Fibroblast of upper back skin (primary cell): ENCODE measurements around the gene WNT11.

Experiments used
- DNase-seq: peaks from one replicate; pipeline ENCODE4 v3.0.0-alpha.2; 2013

Gene WNT11

DNA sequence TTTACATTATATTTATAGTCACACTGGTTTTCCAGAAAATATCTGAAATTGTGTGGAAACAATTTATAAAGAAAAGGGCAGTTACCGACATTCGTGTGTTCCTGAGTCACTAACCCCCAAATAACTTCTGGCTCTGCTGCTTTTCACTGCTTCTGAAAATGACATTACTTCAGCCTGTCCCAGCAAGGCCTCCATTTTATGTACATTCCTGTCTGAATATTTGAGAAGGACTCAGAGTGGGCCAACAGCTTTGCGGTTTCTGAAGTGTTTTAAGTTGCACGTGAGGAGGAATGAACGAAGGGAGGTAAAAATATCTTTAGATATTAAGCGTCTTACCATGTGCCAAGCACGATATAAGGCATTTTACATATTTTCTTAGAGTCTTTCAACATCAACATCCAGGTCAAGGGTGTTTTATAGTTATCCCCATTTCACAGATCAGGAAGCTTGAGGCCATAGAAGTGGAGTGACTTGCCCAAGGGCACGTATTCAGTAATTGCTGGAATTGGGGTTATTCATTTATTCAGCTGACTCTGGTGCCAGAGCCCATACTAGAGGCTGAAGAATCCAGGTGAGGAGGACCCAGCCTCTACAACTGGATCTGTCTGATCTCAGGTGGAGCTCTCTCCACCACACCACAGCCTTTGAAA lies 30.8 kb upstream of the WNT11 start:
- peak; percentile 36 for DNase-seq

DNA sequence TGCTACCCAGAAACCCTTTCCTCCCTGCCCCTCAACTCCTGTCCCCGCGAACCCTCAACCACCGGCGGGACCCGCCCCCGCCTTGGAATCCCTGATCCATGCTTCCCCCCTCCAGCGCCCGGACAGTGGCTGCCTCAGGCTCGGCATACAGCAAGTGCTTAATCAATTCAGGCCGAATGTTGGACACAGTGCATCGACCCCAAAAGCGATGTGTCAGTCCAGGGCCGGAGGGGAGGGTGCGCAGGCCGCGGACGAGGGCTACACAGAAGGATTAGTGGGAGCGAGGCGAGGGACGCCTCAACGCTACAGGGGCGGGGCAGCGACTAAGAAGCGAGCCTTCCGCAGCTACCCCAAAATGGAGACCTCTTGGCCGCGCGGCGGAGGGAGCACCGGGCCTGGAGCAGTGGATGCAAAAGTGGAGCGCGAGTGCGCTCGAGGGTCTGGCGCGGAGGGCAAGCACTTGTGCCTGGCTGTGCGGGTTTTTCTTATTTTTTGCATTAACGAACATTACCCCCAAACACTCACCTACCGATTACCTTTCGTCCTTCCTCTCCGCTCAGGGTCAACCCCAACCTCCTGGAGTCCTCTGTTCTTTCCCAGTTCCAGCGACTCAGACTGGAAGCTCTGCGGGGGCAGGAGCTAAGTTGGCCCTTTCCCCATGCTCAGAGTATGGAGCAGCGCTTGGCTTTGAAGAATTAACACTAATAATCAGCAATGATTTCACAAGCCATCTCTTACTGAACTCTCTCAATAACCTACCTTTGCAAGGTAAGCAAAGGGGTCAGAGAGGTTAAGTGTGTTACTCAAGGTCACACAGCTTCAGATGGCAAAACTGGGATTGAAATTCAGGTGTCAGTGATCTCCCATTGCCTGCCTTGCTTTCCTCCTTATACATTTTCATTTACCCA lies 30.0 kb upstream of the WNT11 start:
- peak; percentile 49 for DNase-seq

GRCh38 chr11:76235233-76236091 lies 29.2 kb upstream of the WNT11 start:
- DNase-seq = peak; percentile 93

DNA sequence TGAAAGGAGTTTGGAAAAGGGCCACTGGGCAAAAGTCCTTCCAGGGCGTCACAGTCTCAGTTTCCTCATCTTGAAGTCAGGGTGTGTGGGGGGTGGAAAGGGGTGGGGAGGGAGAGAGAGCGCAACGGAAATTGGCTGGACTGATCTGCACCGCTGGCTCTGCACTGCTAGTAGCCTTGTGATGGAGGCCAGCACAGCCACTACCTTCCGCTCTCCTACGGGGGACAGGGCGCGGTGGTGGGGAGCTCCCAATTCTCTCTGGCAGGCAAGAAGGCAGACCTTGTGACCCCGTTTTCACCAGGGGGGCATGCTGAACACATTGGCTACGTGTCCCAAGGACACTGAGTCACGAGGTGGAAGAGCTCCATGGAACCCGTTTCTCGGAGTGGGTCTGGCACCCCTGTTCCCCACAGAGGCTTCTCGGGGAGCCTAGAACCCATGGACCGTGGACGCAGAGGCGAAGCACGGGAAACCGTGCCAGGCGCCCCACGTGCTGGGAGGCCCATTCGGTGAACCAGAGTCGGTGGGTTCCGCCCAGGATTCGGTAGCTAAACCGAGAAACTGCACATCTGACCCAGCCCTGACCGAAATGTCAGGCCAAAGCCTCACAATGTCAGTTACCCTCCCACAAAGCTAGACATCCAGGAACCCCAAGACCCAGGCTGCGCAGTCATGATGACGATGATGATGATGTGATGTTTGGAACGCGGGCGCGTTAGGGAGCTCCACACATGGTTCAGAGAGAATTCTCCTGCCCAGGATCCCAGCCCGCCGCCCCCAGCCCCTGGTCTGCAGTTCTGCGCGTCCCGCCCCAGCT lies 28.3 kb upstream of the WNT11 start:
- DNase-seq = peak; percentile 52

DNA sequence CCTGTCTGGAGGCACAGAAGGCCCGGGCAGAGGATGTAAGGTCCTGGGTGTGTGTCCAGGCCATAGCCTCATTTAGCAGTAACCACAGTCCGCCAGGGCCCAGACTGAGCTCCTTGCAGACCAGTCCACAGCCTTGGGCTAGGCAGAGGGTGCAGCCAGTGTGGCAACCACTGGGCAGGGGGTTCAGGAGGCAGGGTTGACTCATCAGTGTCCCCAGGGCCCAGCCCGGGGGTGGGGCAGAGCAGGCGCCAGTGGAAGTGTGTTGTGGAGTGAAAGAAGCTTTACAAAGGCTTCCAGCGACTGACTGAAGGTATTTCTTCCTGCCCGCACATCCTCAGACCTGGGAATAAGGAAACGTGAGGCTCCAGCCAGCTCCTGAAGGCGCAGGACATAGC lies 27.7 kb upstream of the WNT11 start:
- DNase-seq = peak; percentile 32

GRCh38 chr11:76233196-76233921 lies 27.1 kb upstream of the WNT11 start:
- DNase-seq = no peak

GRCh38 chr11:76232026-76232665 lies 25.8 kb upstream of the WNT11 start:
- no peak for DNase-seq

- no peak for DNase-seq
These were observed 24.9 kb upstream of the WNT11 start for GRCh38 chr11:76231121-76231738.

DNA sequence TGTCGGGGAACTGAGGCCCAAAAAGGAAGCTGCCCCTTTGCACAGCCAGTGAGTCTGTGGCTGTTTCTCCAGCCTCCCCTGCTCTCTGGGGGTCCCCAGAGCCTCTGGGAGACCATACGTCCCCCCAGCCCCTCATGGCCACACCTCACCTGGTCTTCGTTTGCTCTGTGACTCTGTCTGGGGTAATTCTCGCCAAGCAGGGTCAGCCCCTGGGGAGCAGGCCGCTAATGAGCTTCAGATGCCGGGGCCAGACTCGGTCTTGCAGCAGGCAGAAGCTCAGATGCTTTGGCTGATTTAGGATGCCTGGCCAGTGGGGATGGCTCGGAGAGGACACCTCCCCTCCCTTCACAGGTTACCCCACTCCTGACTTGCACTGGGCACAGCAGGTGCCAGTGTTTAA lies 24.1 kb upstream of the WNT11 start:
- DNase-seq = no peak

GRCh38 chr11:76229690-76230240 lies 23.5 kb upstream of the WNT11 start:
- no peak for DNase-seq

- DNase-seq = no peak
These were observed 22.5 kb upstream of the WNT11 start for GRCh38 chr11:76228875-76229149.

DNA sequence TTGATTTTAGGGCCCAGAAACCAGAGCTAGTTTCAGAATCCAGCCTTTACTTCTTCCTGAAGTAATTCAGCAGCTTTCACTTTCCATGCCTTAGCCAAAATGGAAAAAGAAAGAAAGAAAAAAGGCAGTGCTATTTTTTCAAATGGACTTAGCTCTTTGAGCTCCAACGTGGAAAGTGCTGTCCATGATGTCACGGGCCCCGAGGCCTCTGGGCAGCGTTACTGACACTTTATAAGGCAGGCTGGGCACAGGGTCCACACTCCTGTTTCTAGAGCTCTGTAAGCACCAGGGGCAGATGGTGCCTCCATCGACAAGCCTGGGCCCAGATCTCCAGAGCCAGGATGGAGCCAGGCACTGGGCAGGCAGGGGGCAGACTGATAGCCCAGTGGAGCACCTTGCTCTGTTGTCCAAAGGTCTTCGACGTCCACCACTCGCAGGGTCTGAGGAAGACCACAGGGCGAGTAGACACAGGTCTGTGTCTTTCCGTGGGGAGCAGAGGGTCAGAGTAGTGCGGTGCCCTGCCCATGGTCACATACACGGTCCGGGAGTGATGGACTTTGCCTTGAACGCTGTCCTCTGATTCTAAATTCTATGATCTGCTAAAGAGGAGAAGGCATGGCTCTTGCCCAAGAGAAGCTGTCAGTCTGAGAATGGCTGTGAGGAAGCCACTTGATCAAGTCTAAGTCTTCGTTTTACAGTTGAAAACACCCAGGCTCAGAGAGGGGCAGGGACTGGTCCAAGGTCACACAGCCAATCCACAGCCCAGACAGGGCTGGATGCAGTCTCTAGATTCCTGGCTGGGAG lies 22.0 kb upstream of the WNT11 start:
- no peak for DNase-seq

DNA sequence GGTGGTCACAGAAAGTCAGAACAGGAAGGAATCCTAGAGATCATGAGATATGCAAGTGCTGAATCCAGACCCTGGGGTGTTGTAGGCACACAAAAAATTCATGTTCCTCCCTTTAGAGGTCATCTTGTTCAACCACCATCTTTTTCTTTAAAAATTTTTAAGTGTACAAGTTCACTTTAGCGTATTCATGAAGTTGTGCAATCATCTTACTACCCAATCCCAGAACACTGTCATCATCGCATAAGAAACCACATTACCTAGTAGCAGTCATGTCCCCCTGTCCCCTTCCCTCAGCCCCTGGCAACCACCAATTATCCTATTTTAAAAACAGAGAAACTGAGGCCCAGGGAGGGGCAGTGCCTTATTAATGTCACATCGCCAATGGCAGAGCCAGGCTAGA lies 20.3 kb upstream of the WNT11 start:
- DNase-seq = no peak

- no peak for DNase-seq
These were observed 18.9 kb upstream of the WNT11 start for GRCh38 chr11:76225122-76225611.

DNA sequence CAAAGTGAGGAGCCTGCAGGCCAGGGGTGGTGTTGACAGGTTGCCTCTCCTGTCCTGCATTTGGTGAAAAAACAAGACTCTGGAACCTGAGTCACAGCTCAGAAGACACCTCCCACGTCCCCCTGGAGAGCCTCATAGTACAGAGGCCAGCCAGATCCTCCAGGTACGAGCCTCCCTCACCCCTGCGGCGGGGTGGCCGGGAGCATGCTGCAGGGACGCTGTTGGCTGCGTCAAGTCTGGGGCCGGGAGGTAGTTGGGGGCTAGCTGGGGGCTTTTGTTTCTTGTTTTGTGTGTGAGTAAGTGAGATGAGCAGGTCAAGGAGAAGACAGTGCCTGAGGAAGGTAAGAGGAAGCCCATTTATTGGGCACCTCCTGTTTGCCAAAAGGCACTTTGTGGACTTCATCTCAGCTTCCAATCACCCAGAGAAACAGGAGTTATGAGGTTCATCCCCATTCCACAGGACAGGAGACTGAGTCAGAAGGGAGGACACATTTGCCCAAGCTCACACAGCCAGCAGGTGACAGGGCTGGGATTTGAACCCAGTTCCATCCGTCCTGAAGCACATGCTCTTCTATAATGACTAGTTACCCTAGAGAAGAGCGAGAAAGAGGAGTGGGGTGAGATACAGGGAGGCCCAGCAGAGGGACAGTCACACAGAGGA lies 18.3 kb upstream of the WNT11 start:
- DNase-seq = no peak

GRCh38 chr11:76221365-76221764 lies 15.1 kb upstream of the WNT11 start:
- no peak for DNase-seq

- no peak for DNase-seq
These were observed 12.9 kb upstream of the WNT11 start for GRCh38 chr11:76219243-76219642.

GRCh38 chr11:76218449-76219178 lies 12.3 kb upstream of the WNT11 start:
- no peak for DNase-seq
